ENCODE data around the gene CACNA1B. TPM values are rescaled to one million over a fixed set of nuclear protein-coding genes. Genes with fewer than 3 reads are reported as not detected.
"Not testable (repeated sequence)": the region's sequence is repeated elsewhere in the genome, so short reads cannot be mapped to it uniquely, and the experiment has no call there.

The CACNA1B gene
- total RNA-seq, 1 donor, result under 0.01 TPM

DNA sequence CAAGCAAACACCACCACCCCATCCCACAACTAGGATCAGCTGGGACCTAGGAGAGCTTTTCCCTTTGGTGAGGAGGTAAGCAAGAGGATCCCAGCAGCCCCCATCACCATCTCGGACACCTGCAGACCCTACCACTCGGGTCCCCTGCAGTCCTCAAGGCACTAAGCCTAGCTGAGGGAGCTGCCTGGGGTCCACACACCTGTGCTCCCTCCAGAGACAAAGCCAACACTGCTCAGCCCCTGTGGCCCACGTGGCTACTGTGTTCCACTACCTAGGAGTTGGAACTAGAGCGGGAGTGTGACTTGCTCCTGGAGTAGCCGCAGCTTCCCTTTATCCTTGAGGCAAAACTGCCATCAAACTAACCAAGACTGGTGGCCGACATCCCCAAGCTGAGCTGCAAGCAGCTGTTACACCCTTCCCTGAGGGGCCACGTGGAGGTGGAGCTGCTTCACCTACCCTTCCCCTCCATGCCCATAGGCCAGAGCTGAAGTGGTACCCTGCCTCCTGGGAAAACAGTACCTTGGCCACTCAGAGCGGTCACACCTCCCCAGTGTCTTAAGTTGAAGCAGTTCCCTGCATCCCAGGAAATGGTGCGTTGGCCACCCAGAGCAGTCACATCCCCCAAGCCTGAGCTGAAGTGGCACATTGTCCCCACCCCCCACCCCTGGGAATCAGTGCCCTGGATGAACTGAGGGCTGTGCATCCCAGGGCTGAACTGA lies 205.5 kb downstream of the CACNA1B start:
- no peak overlapping the region for H2AFZ ChIP-seq (ENCODE audit: low read length)
- peaks cover 4% of the 10 kb centered on the region for H3K9me3 ChIP-seq (ENCODE audit: low read depth, low read length)
- H3K36me3 ChIP-seq (ENCODE audit: insufficient read depth, low read length), result no peaks in the 10 kb centered on the region
- H3K4me3 ChIP-seq (ENCODE audit: insufficient read depth, low read length), result no peak overlapping the region
- no peak overlapping the region for H3K27ac ChIP-seq (ENCODE audit: low read depth, low read length)
- H3K79me2 ChIP-seq (ENCODE audit: insufficient read depth, low read length), result no peaks in the 10 kb centered on the region
- H3K4me2 ChIP-seq (ENCODE audit: insufficient read depth, low read length), result no peak overlapping the region
- H4K20me1 ChIP-seq (ENCODE audit: insufficient read depth, low read length), result no peaks in the 10 kb centered on the region
- no peaks in the 10 kb centered on the region for H3K27me3 ChIP-seq (ENCODE audit: insufficient read depth, low read length)
- TF ChIP-seq CTCF (IDR thresholded peaks at IDR 0.05; ENCODE audit: extremely low read depth, low read depth, low read length), result no peak
- H3K4me1 ChIP-seq (ENCODE audit: insufficient read depth, low read length), result no peaks in the 10 kb centered on the region
- DNase-seq (ENCODE audit: insufficient read length, low spot score, missing footprints), result no peak

DNA sequence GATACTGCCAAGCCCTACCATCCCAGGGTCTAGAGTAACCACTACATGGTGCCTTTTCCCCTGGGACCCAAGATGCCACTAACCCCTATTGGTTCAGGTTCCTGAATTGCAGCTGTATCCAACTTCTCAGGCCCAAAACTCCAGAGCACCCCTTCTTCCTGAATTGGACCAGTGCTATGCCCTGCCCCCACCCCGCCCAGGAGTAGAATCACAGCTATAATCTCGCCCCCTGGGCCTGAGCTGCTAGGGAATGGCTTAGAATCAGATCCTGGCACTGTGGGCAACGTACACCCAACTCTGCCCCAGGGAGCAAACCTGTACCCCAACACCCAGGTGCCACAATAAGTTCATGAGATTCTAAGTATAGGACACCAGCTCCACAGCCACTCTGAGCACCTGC lies 206.3 kb downstream of the CACNA1B start:
- H3K4me1 ChIP-seq (ENCODE audit: insufficient read depth, low read length), result no peaks in the 10 kb centered on the region
- no peak overlapping the region for H3K4me3 ChIP-seq (ENCODE audit: insufficient read depth, low read length)
- no peak for TF ChIP-seq CTCF (IDR thresholded peaks at IDR 0.05; ENCODE audit: extremely low read depth, low read depth, low read length)
- H3K27ac ChIP-seq (ENCODE audit: low read depth, low read length), result no peak overlapping the region
- H3K4me2 ChIP-seq (ENCODE audit: insufficient read depth, low read length), result no peak overlapping the region
- no peaks in the 10 kb centered on the region for H3K36me3 ChIP-seq (ENCODE audit: insufficient read depth, low read length)
- no peaks in the 10 kb centered on the region for H3K79me2 ChIP-seq (ENCODE audit: insufficient read depth, low read length)
- no peak overlapping the region for H2AFZ ChIP-seq (ENCODE audit: low read length)
- peaks cover 4% of the 10 kb centered on the region for H3K9me3 ChIP-seq (ENCODE audit: low read depth, low read length)
- H3K27me3 ChIP-seq (ENCODE audit: insufficient read depth, low read length), result no peaks in the 10 kb centered on the region
- no peaks in the 10 kb centered on the region for H4K20me1 ChIP-seq (ENCODE audit: insufficient read depth, low read length)
- no peak for DNase-seq (ENCODE audit: insufficient read length, low spot score, missing footprints)

- H3K4me3 ChIP-seq (ENCODE audit: insufficient read depth, low read length), result no peak overlapping the region
- H3K9me3 ChIP-seq (ENCODE audit: low read depth, low read length), result peaks cover 4% of the 10 kb centered on the region
- H3K27me3 ChIP-seq (ENCODE audit: insufficient read depth, low read length), result no peaks in the 10 kb centered on the region
- no peaks in the 10 kb centered on the region for H3K79me2 ChIP-seq (ENCODE audit: insufficient read depth, low read length)
- no peak for TF ChIP-seq CTCF (IDR thresholded peaks at IDR 0.05; ENCODE audit: extremely low read depth, low read depth, low read length)
- H3K36me3 ChIP-seq (ENCODE audit: insufficient read depth, low read length), result no peaks in the 10 kb centered on the region
- DNase-seq (ENCODE audit: insufficient read length, low spot score, missing footprints), result no peak
- no peaks in the 10 kb centered on the region for H3K4me1 ChIP-seq (ENCODE audit: insufficient read depth, low read length)
- H2AFZ ChIP-seq (ENCODE audit: low read length), result no peak overlapping the region
- no peak overlapping the region for H3K27ac ChIP-seq (ENCODE audit: low read depth, low read length)
- H3K4me2 ChIP-seq (ENCODE audit: insufficient read depth, low read length), result no peak overlapping the region
- H4K20me1 ChIP-seq (ENCODE audit: insufficient read depth, low read length), result no peaks in the 10 kb centered on the region
Measured at GRCh38 chr9:138085568-138085967, 208.0 kb downstream of the CACNA1B start.

GRCh38 chr9:138092057-138092456 lies 214.5 kb downstream of the CACNA1B start:
- H3K4me1 ChIP-seq (ENCODE audit: insufficient read depth, low read length); H3K4me2 ChIP-seq (ENCODE audit: insufficient read depth, low read length); H3K27me3 ChIP-seq (ENCODE audit: insufficient read depth, low read length); H3K27ac ChIP-seq (ENCODE audit: low read depth, low read length); DNase-seq (ENCODE audit: insufficient read length, low spot score, missing footprints); H3K4me3 ChIP-seq (ENCODE audit: insufficient read depth, low read length); H2AFZ ChIP-seq (ENCODE audit: low read length); H3K9me3 ChIP-seq (ENCODE audit: low read depth, low read length); H3K79me2 ChIP-seq (ENCODE audit: insufficient read depth, low read length); H4K20me1 ChIP-seq (ENCODE audit: insufficient read depth, low read length); H3K36me3 ChIP-seq (ENCODE audit: insufficient read depth, low read length): not testable (repeated sequence)
